PC-3 (cell line): ENCODE measurements around the gene TRIM33. TPM values are rescaled to one million over a fixed set of nuclear protein-coding genes. Genes with fewer than 3 reads are reported as not detected.
A peak's percentile ranks its signal among the peaks of the same experiment; 100 is the strongest.

Source experiments
- ATAC-seq: fragments of 200-7000 bp; cut with Tn5 transposase; 2 replicates; pipeline ENCODE4 v1.9.1; 2020; ENCODE audit warnings: mild to moderate bottlenecking, moderate library complexity
- BruUV-seq: library from RNA; stranded (reverse); fragments of 400-500 nt; replicated peaks from 2 replicates; lab custom pipeline; 2021; lab: Mats Ljungman, UMichigan
- CTCF ChIA-PET: fragments of 300-600 bp; sonication (Branson Sonifier 250); formaldehyde crosslinking; loops from one replicate; lab custom pipeline; 2022; ENCODE audit warnings: antibody characterized with exemption; lab: Charles Lee
- POLR2A ChIA-PET: fragments of 300-600 bp; sonication (Branson Sonifier 250); formaldehyde crosslinking; loops from one replicate; lab custom pipeline; 2022; ENCODE audit warnings: antibody characterized with exemption; ENCODE audit not compliant: unreplicated experiment; lab: Charles Lee
- DNase-seq: peaks from one replicate; pipeline ENCODE4 v3.0.0-alpha.2; 2015
- H2AFZ ChIP-seq: fragments of 300-600 bp; sonication (generic); 2 replicates; pipeline ENCODE4 v1.6.0; 2016; ENCODE audit warnings: antibody characterized with exemption, low read length
- H3F3A ChIP-seq: fragments of 300-600 bp; sonication (generic); one replicate; pipeline ENCODE4 v1.6.0; 2017; ENCODE audit warnings: antibody characterized with exemption, low read length, control low read depth, mild to moderate bottlenecking; ENCODE audit not compliant: unreplicated experiment
- H3K27ac ChIP-seq: fragments of 300-600 bp; sonication (generic); 2 replicates; pipeline ENCODE4 v1.5.1; 2016; ENCODE audit warnings: mild to moderate bottlenecking, low read length
- H3K27me3 ChIP-seq: fragments of 300-600 bp; sonication (generic); 2 replicates; pipeline ENCODE4 v1.6.1; 2016; ENCODE audit warnings: low read length, mixed read lengths
- H3K36me3 ChIP-seq: fragments of 300-600 bp; sonication (generic); 2 replicates; pipeline ENCODE4 v1.6.1; 2016; ENCODE audit warnings: low read depth, mixed run types, low read length, mixed read lengths
- H3K4me1 ChIP-seq: fragments of 300-600 bp; sonication (generic); 2 replicates; pipeline ENCODE4 v1.5.1; 2016; ENCODE audit warnings: low read length; ENCODE audit not compliant: insufficient read depth
- H3K4me2 ChIP-seq: fragments of 300-600 bp; sonication (generic); 2 replicates; pipeline ENCODE4 v1.6.0; 2016; ENCODE audit warnings: low read length
- H3K4me3 ChIP-seq: fragments of 300-600 bp; sonication (generic); 2 replicates; pipeline ENCODE4 v1.5.1; 2016; ENCODE audit warnings: mild to moderate bottlenecking, low read length, mixed read lengths
- H3K79me2 ChIP-seq: fragments of 300-600 bp; sonication (generic); 2 replicates; pipeline ENCODE4 v1.6.1; 2017; ENCODE audit warnings: low read length, mixed read lengths
- H3K9ac ChIP-seq: fragments of 300-600 bp; sonication (generic); 2 replicates; pipeline ENCODE4 v1.6.0; 2016; ENCODE audit warnings: mild to moderate bottlenecking, low read length
- H3K9me2 ChIP-seq: fragments of 300-600 bp; sonication (generic); replicated peaks from 2 replicates; pipeline ENCODE4 v1.6.1; 2016; ENCODE audit warnings: mixed run types, low read length, mixed read lengths
- H3K9me3 ChIP-seq: fragments of 300-600 bp; sonication (generic); 2 replicates; pipeline ENCODE4 v1.6.1; 2016; ENCODE audit warnings: low read length, mixed read lengths
- H4K20me1 ChIP-seq: fragments of 300-600 bp; sonication (generic); 2 replicates; pipeline ENCODE4 v1.6.1; 2016; ENCODE audit warnings: low read length, mixed read lengths
- CTCF ChIP-seq: fragments of 300-600 bp; sonication (generic); conservative IDR thresholded peaks from 2 replicates; pipeline ENCODE4 v1.5.1; 2017; ENCODE audit warnings: antibody characterized with exemption, low read depth, mild to moderate bottlenecking, low read length
- EZH2 ChIP-seq: fragments of 300-600 bp; sonication (generic); IDR thresholded peaks from one replicate; pipeline ENCODE4 v1.6.1; 2017; ENCODE audit warnings: antibody characterized with exemption, mild to moderate bottlenecking, low read length; ENCODE audit not compliant: unreplicated experiment
- EZH2phosphoT487 ChIP-seq: fragments of 300-600 bp; sonication (generic); IDR thresholded peaks from 2 replicates; pipeline ENCODE4 v1.6.1; 2018; ENCODE audit warnings: mild to moderate bottlenecking, antibody characterized with exemption, low read length, borderline replicate concordance
- intact Hi-C: fragments of 100-400 bp; cut with micrococcal nuclease; formaldehyde crosslinking; loops from 2 replicates; pipeline ENCODE4 v1.9.0; 2023
- total RNA-seq: library from RNA; depleted of rRNA; stranded (reverse); fragments of >200 nt; gene quantifications from 2 replicates; pipeline ENCODE4 v1.2.3, GENCODE V29; 2014

The TRIM33 gene
- total RNA-seq, 1 experiment from 2014 or later, result 36.7 TPM

- H2AFZ ChIP-seq, result no peak overlapping the region
- H4K20me1 ChIP-seq, result peaks cover 3% of the 10 kb centered on the region; the same call in 1 of the 2 replicates
- CTCF ChIA-PET, result no interaction called here
- intact Hi-C loops, result loop anchor here (10.0 kb wide), 1 partner anchor 87 kb away; no protein-coding TSS in a partner anchor
- H3K36me3 ChIP-seq, result peaks cover 8% of the 10 kb centered on the region; the same call in 1 of the 2 replicates
- TF ChIP-seq CTCF (no peak), EZH2 (no peak), EZH2phosphoT487 (no peak)
- peaks cover 99% of the 10 kb centered on the region for H3K79me2 ChIP-seq
- ATAC-seq (peak; percentile 27; the same call in 1 of the 2 replicates), DNase-seq (no peak)
- POLR2A ChIA-PET, result no interaction called here
- H3K9me2 ChIP-seq, result no peaks in the 10 kb centered on the region
- no peaks in the 10 kb centered on the region for H3K4me1 ChIP-seq
- BruUV-seq, result no TSS peak
- H3K9ac ChIP-seq, result no peak overlapping the region
- no peaks in the 10 kb centered on the region for H3K27me3 ChIP-seq
- H3K4me2 ChIP-seq, result no peak overlapping the region
- no peaks in the 10 kb centered on the region for H3K9me3 ChIP-seq
- no peak overlapping the region for H3K4me3 ChIP-seq
- no peaks in the 10 kb centered on the region for H3F3A ChIP-seq
- no peak overlapping the region for H3K27ac ChIP-seq
Measured at GRCh38 chr1:114502080-114502479, 8.9 kb downstream of the TRIM33 start.

GRCh38 chr1:114499478-114499877, 11.5 kb downstream of the TRIM33 start:
- H3K36me3 ChIP-seq, result peaks cover 3% of the 10 kb centered on the region; the same call in 1 of the 2 replicates
- TF ChIP-seq EZH2phosphoT487 (no peak), CTCF (no peak), EZH2 (no peak)
- H3K27me3 ChIP-seq, result no peaks in the 10 kb centered on the region
- H3K9me3 ChIP-seq, result no peaks in the 10 kb centered on the region
- DNase-seq, result no peak
- POLR2A ChIA-PET, result no interaction called here
- no TSS peak for BruUV-seq
- CTCF ChIA-PET, result no interaction called here
- no peak overlapping the region for H3K27ac ChIP-seq
- intact Hi-C loops, result no loop called here
- H3K9me2 ChIP-seq, result no peaks in the 10 kb centered on the region
- no peak overlapping the region for H3K4me2 ChIP-seq
- no peak overlapping the region for H2AFZ ChIP-seq
- H4K20me1 ChIP-seq, result peaks cover 13% of the 10 kb centered on the region; the same call in 1 of the 2 replicates
- H3K79me2 ChIP-seq, result peaks cover 99% of the 10 kb centered on the region
- no peak overlapping the region for H3K4me3 ChIP-seq
- H3K4me1 ChIP-seq, result no peaks in the 10 kb centered on the region
- H3F3A ChIP-seq, result no peaks in the 10 kb centered on the region
- ATAC-seq, result no peak
- H3K9ac ChIP-seq, result no peak overlapping the region

- Histone ChIP-seq H3K4me1 (no peaks in the 10 kb centered on the region), H3K9me3 (no peaks in the 10 kb centered on the region), H3K27me3 (no peaks in the 10 kb centered on the region), H3K4me3 (no peak overlapping the region), H3K4me2 (no peak overlapping the region), H4K20me1 (peaks cover 13% of the 10 kb centered on the region; the same call in 1 of the 2 replicates), H3K9me2 (no peaks in the 10 kb centered on the region), H3K36me3 (no peaks in the 10 kb centered on the region), H3F3A (no peaks in the 10 kb centered on the region), H3K79me2 (peaks cover 99% of the 10 kb centered on the region), H3K27ac (no peak overlapping the region), H3K9ac (no peak overlapping the region), H2AFZ (no peak overlapping the region)
- DNase-seq, result no peak
- no peak for ATAC-seq
- TF ChIP-seq EZH2phosphoT487, result no peak
- TF ChIP-seq CTCF, result no peak
- TF ChIP-seq EZH2, result no peak
- POLR2A ChIA-PET, result no interaction called here
- BruUV-seq, result no TSS peak
- intact Hi-C loops, result no loop called here
- CTCF ChIA-PET, result no interaction called here
Measured at GRCh38 chr1:114496089-114496488, 14.9 kb downstream of the TRIM33 start.
